H9 (cell line): ENCODE measurements around the gene NME4. TPM values are rescaled to one million over a fixed set of nuclear protein-coding genes. Genes with fewer than 3 reads are reported as not detected.

Source experiments
- DNase-seq: peaks from one replicate; pipeline ENCODE4 v3.0.0-alpha.2; 2017
- H2AFZ ChIP-seq: one replicate; pipeline ENCODE4 v1.6.1; 2013; ENCODE audit warnings: mild to moderate bottlenecking, low read length, control low read depth, moderate library complexity
- H2AK5ac ChIP-seq: 2 replicates; pipeline ENCODE4 v1.6.1; 2013; ENCODE audit warnings: low read length, control low read depth, mixed read lengths; ENCODE audit not compliant: insufficient read length
- H2BK120ac ChIP-seq: one replicate; pipeline ENCODE4 v1.6.1; 2013; ENCODE audit warnings: low read depth, mild to moderate bottlenecking, low read length, control low read depth, inconsistent platforms; ENCODE audit not compliant: poor library complexity, severe bottlenecking
- H2BK12ac ChIP-seq: 2 replicates; pipeline ENCODE4 v1.6.1; 2013; ENCODE audit warnings: low read length, control low read depth, mixed read lengths, low read depth; ENCODE audit not compliant: insufficient read length
- H2BK15ac ChIP-seq: 2 replicates; pipeline ENCODE4 v1.6.1; 2013; ENCODE audit warnings: low read depth, low read length, control low read depth
- H2BK20ac ChIP-seq: one replicate; pipeline ENCODE4 v1.6.1; 2013; ENCODE audit warnings: low read depth, mild to moderate bottlenecking, low read length, control low read depth, inconsistent platforms; ENCODE audit not compliant: poor library complexity, severe bottlenecking
- H2BK5ac ChIP-seq: 2 replicates; pipeline ENCODE4 v1.6.1; 2013; ENCODE audit warnings: low read length, control low read depth, mixed read lengths; ENCODE audit not compliant: insufficient read length
- H3K14ac ChIP-seq: 2 replicates; pipeline ENCODE4 v1.6.1; 2013; ENCODE audit warnings: low read length, control low read depth; ENCODE audit not compliant: insufficient read depth
- H3K18ac ChIP-seq: 2 replicates; pipeline ENCODE4 v1.6.1; 2013; ENCODE audit warnings: low read depth, mild to moderate bottlenecking, mixed read lengths, low read length, control low read depth; ENCODE audit not compliant: insufficient read length
- H3K23ac ChIP-seq: 2 replicates; pipeline ENCODE4 v1.6.1; 2013; ENCODE audit warnings: low read length, control low read depth, mixed read lengths, low read depth; ENCODE audit not compliant: insufficient read length
- H3K23me2 ChIP-seq: 2 replicates; pipeline ENCODE4 v1.6.1; 2013; ENCODE audit warnings: low read depth, mild to moderate bottlenecking, mixed read lengths, low read length, control low read depth; ENCODE audit not compliant: insufficient read length, poor library complexity, severe bottlenecking
- H3K27ac ChIP-seq: 2 replicates; pipeline ENCODE4 v1.5.1; 2013; ENCODE audit warnings: low read length, control low read depth, mixed read lengths, low read depth; ENCODE audit not compliant: insufficient read length
- H3K27me3 ChIP-seq: 2 replicates; pipeline ENCODE4 v1.6.1; 2013; ENCODE audit warnings: low read length, control low read depth, inconsistent platforms; ENCODE audit not compliant: insufficient read depth
- H3K4ac ChIP-seq: 2 replicates; pipeline ENCODE4 v1.6.1; 2013; ENCODE audit warnings: low read depth, mild to moderate bottlenecking, control low read depth, inconsistent platforms, low read length, moderate library complexity
- H3K4me1 ChIP-seq: 2 replicates; pipeline ENCODE4 v1.6.1; 2013; ENCODE audit warnings: low read length, control low read depth, inconsistent platforms; ENCODE audit not compliant: insufficient read depth
- H3K4me2 ChIP-seq: 2 replicates; pipeline ENCODE4 v1.6.1; 2013; ENCODE audit warnings: low read length, control low read depth, mixed read lengths; ENCODE audit not compliant: insufficient read length, insufficient read depth
- H3K56ac ChIP-seq: 2 replicates; pipeline ENCODE4 v1.6.1; 2013; ENCODE audit warnings: low read depth, mild to moderate bottlenecking, mixed read lengths, low read length, control low read depth; ENCODE audit not compliant: insufficient read length
- H3K79me1 ChIP-seq: 2 replicates; pipeline ENCODE4 v1.6.1; 2013; ENCODE audit warnings: low read depth, mild to moderate bottlenecking, moderate library complexity, low read length, control low read depth, inconsistent platforms; ENCODE audit not compliant: insufficient read depth, poor library complexity, severe bottlenecking
- H3K79me2 ChIP-seq: 2 replicates; pipeline ENCODE4 v1.6.1; 2013; ENCODE audit warnings: low read length, control low read depth, inconsistent platforms; ENCODE audit not compliant: insufficient read depth
- H3K9ac ChIP-seq: 2 replicates; pipeline ENCODE4 v1.6.1; 2013; ENCODE audit warnings: low read length, control low read depth, mixed read lengths; ENCODE audit not compliant: insufficient read length; ENCODE audit errors: extremely low read depth
- H3K9me3 ChIP-seq: one replicate; pipeline ENCODE4 v1.6.1; 2013; ENCODE audit warnings: low read depth, low read length, inconsistent platforms; ENCODE audit not compliant: control insufficient read depth
- H3T11ph ChIP-seq: one replicate; pipeline ENCODE4 v1.6.1; 2013; ENCODE audit warnings: mild to moderate bottlenecking, low read length, control low read depth, inconsistent platforms
- H4K20me1 ChIP-seq: one replicate; pipeline ENCODE4 v1.6.1; 2013; ENCODE audit not compliant: control insufficient read depth, insufficient read length, insufficient read depth
- H4K5ac ChIP-seq: 2 replicates; pipeline ENCODE4 v1.6.1; 2013; ENCODE audit warnings: low read depth, mild to moderate bottlenecking, mixed read lengths, low read length, control low read depth; ENCODE audit not compliant: insufficient read length
- H4K8ac ChIP-seq: replicated peaks from 2 replicates; pipeline ENCODE4 v1.6.1; 2013; ENCODE audit warnings: low read length, control low read depth, mixed read lengths, low read depth; ENCODE audit not compliant: insufficient read length
- H4K91ac ChIP-seq: 2 replicates; pipeline ENCODE4 v1.6.1; 2013; ENCODE audit warnings: low read depth, mild to moderate bottlenecking, moderate library complexity, mixed read lengths, low read length, control low read depth; ENCODE audit not compliant: insufficient read length
- H3K27ac Mint-ChIP-seq, 3 experiments: 2 replicates in 2 of 3; 3 replicates in 1 of 3; pipeline ENCODE4 v1.8.0; 2020 to 2021; ENCODE audit warnings: mixed read lengths in 3 of 3, mild to moderate bottlenecking in 1 of 3, moderate library complexity in 1 of 3
- H3K27me3 Mint-ChIP-seq: 2 replicates; pipeline ENCODE4 v1.8.0; 2021; ENCODE audit warnings: low read depth, mild to moderate bottlenecking, moderate library complexity, mixed read lengths
- H3K36me3 Mint-ChIP-seq, 3 experiments: 2 replicates in 2 of 3; 3 replicates in 1 of 3; pipeline ENCODE4 v1.8.0; 2020 to 2021; ENCODE audit warnings: low read depth in 3 of 3, mixed read lengths in 3 of 3; ENCODE audit not compliant: insufficient read depth in 1 of 3
- H3K4me1 Mint-ChIP-seq, 2 experiments: 2 replicates each; pipeline ENCODE4 v1.8.0; 2020; ENCODE audit warnings: mixed read lengths in 2 of 2
- H3K4me3 Mint-ChIP-seq, 2 experiments: 2 replicates in 1 of 2; 3 replicates in 1 of 2; pipeline ENCODE4 v1.8.0; 2020 to 2021; ENCODE audit warnings: mild to moderate bottlenecking in 2 of 2, mixed read lengths in 2 of 2, moderate library complexity in 1 of 2
- H3K9me3 Mint-ChIP-seq, 2 experiments: 2 replicates in 1 of 2; 3 replicates in 1 of 2; pipeline ENCODE4 v1.8.0; 2020; ENCODE audit warnings: mild to moderate bottlenecking in 2 of 2, mixed read lengths in 2 of 2, moderate library complexity in 1 of 2
- CTCF ChIP-seq: fragments of 200-600 bp; sonication (generic); conservative IDR thresholded peaks from 3 replicates; pipeline ENCODE4 v1.8.0; 2021; ENCODE audit warnings: antibody characterized with exemption, mild to moderate bottlenecking
- WGBS: extraction: QIAGEN DNeasy Blood & Tissue Kit; methylation state at CpG from one replicate; pipeline ENCODE4 v1.1.7; 2013; ENCODE audit warnings: missing lambda C conversion rate, low lambda C conversion rate, mixed read lengths; ENCODE audit not compliant: insufficient read length; ENCODE audit errors: extremely low coverage; 5-methylcytosine and 5-hydroxymethylcytosine counted together
- total RNA-seq: library from RNA; stranded (reverse); gene quantifications from 2 replicates; pipeline ENCODE4 v1.2.1, GENCODE V29; 2021

Gene NME4
- total RNA-seq, 1 experiment from 2014 or later = 320 TPM

GRCh38 chr16:424033-424622 lies 27.1 kb downstream of the NME4 start:
- no peaks in the 10 kb centered on the region for H3K4me1 ChIP-seq
- Mint-ChIP-seq H3K27me3 (peaks cover 64% of the 10 kb centered on the region), H3K9me3 (no peaks in the 10 kb centered on the region; a peak in 1 of 5 replicates), H3K27ac (no peak overlapping the region), H3K36me3 (peaks cover 7 to 22% (median 13%) of the 10 kb centered on the region in 3 experiments; a peak in 6 of 7 replicates), H3K4me1 (peaks cover 17 to 21% of the 10 kb centered on the region in 2 experiments), H3K4me3 (peak overlapping the region; percentile 46 to 77)
- H3K23me2 ChIP-seq = peaks cover 18% of the 10 kb centered on the region
- no peak overlapping the region for H3K27ac ChIP-seq
- H3K18ac ChIP-seq = no peak overlapping the region
- H4K20me1 ChIP-seq = no peaks in the 10 kb centered on the region
- peaks cover 5% of the 10 kb centered on the region; the same call in 1 of the 2 replicates for H3K79me2 ChIP-seq
- no peak overlapping the region for H3K14ac ChIP-seq
- H2AFZ ChIP-seq = no peak overlapping the region
- no peak overlapping the region for H2BK15ac ChIP-seq
- no peak for TF ChIP-seq CTCF
- H3K56ac ChIP-seq = no peak overlapping the region
- no peak overlapping the region for H3T11ph ChIP-seq
- H3K9ac ChIP-seq = no peak overlapping the region
- no peak overlapping the region for H2BK12ac ChIP-seq
- no peak overlapping the region for H2AK5ac ChIP-seq
- no peak overlapping the region for H2BK5ac ChIP-seq
- no peak overlapping the region for H3K23ac ChIP-seq
- no peaks in the 10 kb centered on the region for H3K79me1 ChIP-seq
- no peak overlapping the region for H3K4ac ChIP-seq
- H3K9me3 ChIP-seq = no peaks in the 10 kb centered on the region
- H4K8ac ChIP-seq = no peak overlapping the region
- H3K4me2 ChIP-seq = no peak overlapping the region
- no peak overlapping the region for H2BK120ac ChIP-seq
- no peak overlapping the region for H4K5ac ChIP-seq
- no CpG with 5 or more reads among the region's 20 CpGs for WGBS
- no peak for DNase-seq
- peaks cover 16% of the 10 kb centered on the region; the same call in 1 of the 2 replicates for H3K27me3 ChIP-seq
- no peak overlapping the region for H4K91ac ChIP-seq
- H2BK20ac ChIP-seq = no peak overlapping the region
